WI38 (cell line): ENCODE results near the gene PHKG1.
"Not testable (repeated sequence)": the region's sequence is repeated elsewhere in the genome, so short reads cannot be mapped to it uniquely, and the experiment has no call there.

Experiments used
- H3K4me3 ChIP-seq: 2 replicates; pipeline ENCODE4 v1.5.1; 2011; ENCODE audit warnings: low read depth, mild to moderate bottlenecking, control low read depth, low read length
- TF ChIP-seq, protein P1 (sequence below): IDR thresholded peaks from 2 replicates; pipeline ENCODE4 v1.5.1; 2012; ENCODE audit warnings: low read depth, mild to moderate bottlenecking, control low read depth, low read length

The PHKG1 gene

GRCh38 chr7:56078196-56078595 is 14.6 kb downstream of the PHKG1 start:
- TF ChIP-seq, protein P1, sequence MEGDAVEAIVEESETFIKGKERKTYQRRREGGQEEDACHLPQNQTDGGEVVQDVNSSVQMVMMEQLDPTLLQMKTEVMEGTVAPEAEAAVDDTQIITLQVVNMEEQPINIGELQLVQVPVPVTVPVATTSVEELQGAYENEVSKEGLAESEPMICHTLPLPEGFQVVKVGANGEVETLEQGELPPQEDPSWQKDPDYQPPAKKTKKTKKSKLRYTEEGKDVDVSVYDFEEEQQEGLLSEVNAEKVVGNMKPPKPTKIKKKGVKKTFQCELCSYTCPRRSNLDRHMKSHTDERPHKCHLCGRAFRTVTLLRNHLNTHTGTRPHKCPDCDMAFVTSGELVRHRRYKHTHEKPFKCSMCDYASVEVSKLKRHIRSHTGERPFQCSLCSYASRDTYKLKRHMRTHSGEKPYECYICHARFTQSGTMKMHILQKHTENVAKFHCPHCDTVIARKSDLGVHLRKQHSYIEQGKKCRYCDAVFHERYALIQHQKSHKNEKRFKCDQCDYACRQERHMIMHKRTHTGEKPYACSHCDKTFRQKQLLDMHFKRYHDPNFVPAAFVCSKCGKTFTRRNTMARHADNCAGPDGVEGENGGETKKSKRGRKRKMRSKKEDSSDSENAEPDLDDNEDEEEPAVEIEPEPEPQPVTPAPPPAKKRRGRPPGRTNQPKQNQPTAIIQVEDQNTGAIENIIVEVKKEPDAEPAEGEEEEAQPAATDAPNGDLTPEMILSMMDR, result no peak
- no peak overlapping the region for H3K4me3 ChIP-seq

DNA sequence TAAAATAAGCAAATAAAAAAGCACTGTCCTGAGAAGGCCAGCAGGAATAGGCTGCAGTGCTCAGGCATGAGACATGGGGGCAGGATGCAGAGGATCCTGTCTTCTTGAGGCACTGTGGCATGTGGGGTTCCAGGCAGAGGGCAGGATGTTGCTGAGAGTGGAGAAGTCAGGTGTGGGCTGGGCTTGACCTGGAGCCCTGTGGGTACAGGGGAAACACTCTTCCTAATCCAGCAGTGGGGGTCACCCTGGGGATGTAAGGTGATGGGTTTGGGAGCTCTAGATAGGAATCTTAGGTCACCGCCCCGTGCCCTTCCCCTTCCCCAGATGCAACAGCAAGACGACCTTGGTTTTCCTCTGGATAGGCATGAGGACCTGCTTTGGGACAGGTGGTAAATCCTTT is 15.1 kb downstream of the PHKG1 start:
- TF ChIP-seq, protein P1, result no peak
- no peak overlapping the region for H3K4me3 ChIP-seq

- no peak overlapping the region for H3K4me3 ChIP-seq
- TF ChIP-seq, protein P1, result peak; percentile 91
Measured at GRCh38 chr7:56074371-56074791, 18.4 kb downstream of the PHKG1 start.

- not testable (repeated sequence) for H3K4me3 ChIP-seq
Measured at GRCh38 chr7:56066376-56066775, 26.4 kb downstream of the PHKG1 start.

DNA sequence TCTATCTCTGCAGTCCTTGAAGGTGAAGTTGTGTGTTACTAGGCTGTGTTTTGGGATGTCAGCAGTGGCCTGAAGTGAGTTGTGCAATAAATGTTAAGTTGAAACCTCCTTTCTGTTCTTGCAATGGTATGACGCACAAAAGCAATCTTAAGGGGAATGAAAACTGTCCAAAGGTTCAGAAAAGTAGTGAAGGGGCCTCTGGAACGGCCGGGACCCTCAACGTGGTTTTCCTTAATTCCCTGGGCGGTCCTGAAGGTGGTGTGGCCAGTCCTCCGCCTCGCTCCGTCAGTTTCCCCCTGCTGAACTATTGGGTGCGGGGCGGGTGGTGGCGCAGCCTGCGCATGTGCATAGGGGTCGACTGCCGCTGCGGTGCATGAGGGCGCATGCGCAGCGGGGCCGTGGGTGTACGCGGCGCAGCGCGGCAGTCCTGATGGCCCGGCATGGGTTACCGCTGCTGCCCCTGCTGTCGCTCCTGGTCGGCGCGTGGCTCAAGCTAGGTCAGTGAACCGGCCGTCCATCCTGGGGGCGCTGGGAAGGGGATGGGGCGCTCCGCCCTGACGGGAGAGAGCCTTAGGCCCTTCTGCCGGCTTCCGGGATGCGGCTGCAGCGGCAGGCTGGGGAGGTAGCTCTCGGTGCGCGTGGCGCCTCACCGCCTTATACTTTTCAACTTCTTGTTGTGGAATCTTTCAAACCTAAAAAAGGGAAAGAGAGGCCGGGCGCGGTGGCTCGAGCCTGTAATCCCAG is 28.7 kb downstream of the PHKG1 start, which contains the start of gene SUMF2:
TSS of gene SUMF2 (plus strand) at position 405 of the 744 bp plus-strand sequence. CDS start at position 431, 26 bp downstream.
- TF ChIP-seq, protein P1, result no peak
- peak within 1 kb of the TSS; percentile 83 for H3K4me3 ChIP-seq

GRCh38 chr7:56063500-56063881 is 29.3 kb downstream of the PHKG1 start:
- TF ChIP-seq, protein P1, result no peak
- H3K4me3 ChIP-seq, result no peak overlapping the region

DNA sequence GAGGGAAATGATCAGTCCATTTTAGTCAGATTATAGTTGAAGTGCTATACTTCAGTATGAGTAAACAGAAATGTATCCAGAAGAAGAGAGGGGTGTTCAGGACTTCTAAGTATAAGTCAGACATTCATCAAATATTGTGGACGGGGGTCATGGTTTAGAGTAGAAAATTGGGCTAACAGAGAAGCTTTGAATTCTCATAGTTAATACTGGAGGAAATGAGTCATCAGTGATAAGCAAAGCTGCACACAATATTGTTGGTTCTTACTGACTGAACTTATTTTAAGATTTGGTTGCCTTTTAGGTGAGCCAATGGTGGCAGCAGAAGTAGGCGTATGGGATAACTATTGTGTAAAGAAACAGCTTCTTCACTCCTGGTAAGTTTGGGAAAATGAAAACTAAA is 30.4 kb downstream of the PHKG1 start:
- H3K4me3 ChIP-seq, result no peak overlapping the region
- TF ChIP-seq, protein P1, result no peak

GRCh38 chr7:56053993-56054392 is 38.8 kb downstream of the PHKG1 start:
- TF ChIP-seq, protein P1, result no peak
- H3K4me3 ChIP-seq, result no peak overlapping the region
